HG03469 (cell line): ENCODE data around the gene CCDC15.
"Not testable (repeated sequence)": the region's sequence is repeated elsewhere in the genome, so short reads cannot be mapped to it uniquely, and the experiment has no call there.

Source experiments
- ATAC-seq: cut with Tn5 transposase; IDR thresholded peaks from one replicate; pipeline ENCODE4 v1.9.1; 2021; ENCODE audit warnings: mild to moderate bottlenecking, moderate library complexity, moderate number of reproducible peaks; ENCODE audit not compliant: unreplicated experiment

CCDC15 gene

GRCh38 chr11:125079878-125080530, 126.0 kb downstream of the CCDC15 start:
- no peak for ATAC-seq

GRCh38 chr11:125080531-125080911, 126.5 kb downstream of the CCDC15 start:
- ATAC-seq: no peak

- no peak for ATAC-seq
These were observed 127.2 kb downstream of the CCDC15 start for GRCh38 chr11:125081098-125081798.

GRCh38 chr11:125082040-125082439, 128.0 kb downstream of the CCDC15 start:
- ATAC-seq: no peak

GRCh38 chr11:125082611-125083311, 128.8 kb downstream of the CCDC15 start:
- ATAC-seq: no peak

GRCh38 chr11:125083312-125084056, 129.5 kb downstream of the CCDC15 start:
- no peak for ATAC-seq

GRCh38 chr11:125084057-125084416, 130.0 kb downstream of the CCDC15 start:
- no peak for ATAC-seq

- no peak for ATAC-seq
These were observed 130.8 kb downstream of the CCDC15 start for GRCh38 chr11:125084761-125085231.

- ATAC-seq: no peak
These were observed 131.5 kb downstream of the CCDC15 start for GRCh38 chr11:125085301-125086081.

- ATAC-seq: no peak
These were observed 132.8 kb downstream of the CCDC15 start for GRCh38 chr11:125086633-125087296.

- no peak for ATAC-seq
These were observed 134.1 kb downstream of the CCDC15 start for GRCh38 chr11:125088123-125088522.

GRCh38 chr11:125088576-125089455, 134.8 kb downstream of the CCDC15 start:
- no peak for ATAC-seq

- not testable (repeated sequence) for ATAC-seq
These were observed 135.5 kb downstream of the CCDC15 start for GRCh38 chr11:125089481-125089880.

- ATAC-seq: not testable (repeated sequence)
These were observed 136.1 kb downstream of the CCDC15 start for GRCh38 chr11:125090151-125090550.

- no peak for ATAC-seq
These were observed 136.8 kb downstream of the CCDC15 start for GRCh38 chr11:125090816-125091215.
